ENCODE measurements around the gene ATP5IF1. TPM values are rescaled to one million over a fixed set of nuclear protein-coding genes. Genes with fewer than 3 reads are reported as not detected.

ATP5IF1 gene
- total and polyA plus RNA-seq, 2 of the 13 experiments (the other 11 are each of a cell fraction or from before 2014, with no cell fraction given), result 97.7 to 131 TPM

DNA sequence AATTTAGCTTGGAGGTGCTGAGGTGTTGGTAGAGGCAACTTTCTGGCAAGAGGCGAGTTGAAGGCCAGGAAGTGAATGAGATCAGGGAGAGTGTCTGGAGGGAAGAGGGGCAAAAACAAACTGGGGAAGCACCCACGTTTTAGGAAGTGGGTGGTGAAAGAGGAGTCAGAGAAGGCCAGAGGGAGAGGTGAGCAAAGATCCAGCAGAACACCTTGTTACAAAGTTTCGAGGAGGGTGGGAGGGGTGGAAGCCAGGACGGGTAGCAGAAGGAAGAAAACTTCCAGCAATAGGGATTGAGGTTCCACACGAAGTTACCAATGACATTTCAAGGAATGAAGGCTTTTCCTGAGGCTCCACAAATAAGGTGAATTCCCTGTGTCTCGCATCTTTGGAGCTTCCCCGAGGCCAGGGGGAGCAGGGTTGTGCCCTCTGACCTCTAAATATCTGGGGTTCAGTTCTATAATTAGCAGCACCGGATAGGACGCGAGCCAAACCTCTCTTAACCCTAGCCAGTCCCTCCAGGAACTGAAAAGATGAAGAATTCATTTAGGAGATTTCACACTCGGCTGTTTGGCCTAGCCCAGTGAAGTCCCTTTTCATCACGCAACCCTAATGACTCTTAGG, 22.8 kb downstream of the ATP5IF1 start:
- H3K9ac ChIP-seq (ENCODE audit: insufficient read depth, low read depth, low read length), result peak overlapping the region; percentile 67
- TF ChIP-seq, protein P1, sequence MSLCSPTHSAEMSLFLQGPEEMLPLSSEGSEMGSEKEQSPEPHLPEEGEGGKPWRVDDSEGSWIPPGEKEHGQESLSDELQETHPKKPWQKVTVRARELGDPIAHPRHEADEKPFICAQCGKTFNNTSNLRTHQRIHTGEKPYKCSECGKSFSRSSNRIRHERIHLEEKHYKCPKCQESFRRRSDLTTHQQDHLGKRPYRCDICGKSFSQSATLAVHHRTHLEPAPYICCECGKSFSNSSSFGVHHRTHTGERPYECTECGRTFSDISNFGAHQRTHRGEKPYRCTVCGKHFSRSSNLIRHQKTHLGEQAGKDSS (CRISPR knock-in tag; IDR thresholded peaks at IDR 0.05; ENCODE audit: borderline replicate concordance, low read depth), result 0 out of 2 replicates have a peak, but pooled peaks have one; percentile 23
- no peak for TF ChIP-seq HHEX (CRISPR knock-in tag; IDR thresholded peaks at IDR 0.05)
- TF ChIP-seq ZNF468 (CRISPR knock-in tag; IDR thresholded peaks at IDR 0.05), result no peak
- TF ChIP-seq RAD51 (IDR thresholded peaks at IDR 0.05; ENCODE audit: borderline replicate concordance), result no peak
- TF ChIP-seq MEF2D (CRISPR knock-in tag; IDR thresholded peaks at IDR 0.05), result 0 out of 2 replicates have a peak, but pooled peaks have one; percentile 21
- H3K4me2 ChIP-seq (ENCODE audit: low read depth, low read length), result peak overlapping the region; percentile 97
- peaks cover 0 to 1% of the 10 kb centered on the region in 2 experiments; a peak in 1 of 5 replicates for H3K27me3 ChIP-seq (ENCODE audit: control insufficient read depth in 1 of 2, insufficient read depth in 2 of 2, low read length in 2 of 2)
- intact Hi-C loops (cut with micrococcal nuclease; ENCODE audit: unreplicated experiment) (no loop called here), in situ Hi-C loops (cut with HindIII; ENCODE audit: extremely low pct_ligation_motif_present, low pct_unique_long_range_greater_than_20kb) (no loop called here)
- H3K4me3 ChIP-seq (replicated peaks in 1 of 3; ENCODE audit: insufficient read depth in 1 of 3, low read depth in 2 of 3, low read length in 3 of 3), result peak overlapping the region; percentile 57 to 98 (median 65)
- peaks cover 0 to 2% of the 10 kb centered on the region in 2 experiments; a peak in 1 of 5 replicates for H3K36me3 ChIP-seq (replicated peaks in 1 of 2; ENCODE audit: control insufficient read depth in 1 of 2, insufficient read depth in 2 of 2, low read length in 2 of 2)
- ATAC-seq (no peak), FAIRE-seq (no peak), DNase-seq (ENCODE audit: low spot score) (no peak)
- H2AFZ ChIP-seq (ENCODE audit: low read length), result peak overlapping the region; percentile 73
- ChIA-PET POLR2A (interaction anchor here (0.8 to 2.8 kb wide), 8 partner anchors 7 to 111 kb away, joined by 3 to 16 read pairs (median 4); partner anchors contain the start of genes MED18 and PHACTR4), CTCF (ENCODE audit: low intra/inter-chr PET ratio, low total read pairs) (no interaction called here)
- WGBS (ENCODE audit: low lambda C conversion rate), result under 1% methylated on average over 12 of the region's 12 CpGs
- no peaks in the 10 kb centered on the region for H3K9me3 ChIP-seq (ENCODE audit: low read length)
- peaks cover 39% of the 10 kb centered on the region for H3K79me2 ChIP-seq (ENCODE audit: insufficient read depth, low read length)
- H4K20me1 ChIP-seq (ENCODE audit: insufficient read depth, low read length), result peaks cover 25% of the 10 kb centered on the region
- H3K4me1 ChIP-seq (ENCODE audit: insufficient read depth, low read length), result peaks cover 50% of the 10 kb centered on the region
- BruUV-seq (replicated peaks), result TSS peak; percentile 79
- H3K27ac ChIP-seq (ENCODE audit: extremely low read length, insufficient read depth, low read length), result no peak overlapping the region

All from HepG2 (cell line).